Stimulated activated CD4-positive, alpha-beta T cell treated with anti-CD3 and anti-CD28 coated beads, Interleukin-4, amount 100 ng/mL, for 24 hours (primary cell): Measurements from ENCODE around the gene LHPP.
"Not testable (repeated sequence)": the region's sequence is repeated elsewhere in the genome, so short reads cannot be mapped to it uniquely, and the experiment has no call there.

Experiments used
- DNase-seq: peaks from one replicate; pipeline ENCODE4 v3.0.0-alpha.2; 2020

Gene LHPP

GRCh38 chr10:124576526-124577420, 115.2 kb downstream of the LHPP start:
- DNase-seq: no peak

GRCh38 chr10:124577651-124578050, 116.0 kb downstream of the LHPP start:
- no peak for DNase-seq

- no peak for DNase-seq
These were observed 116.8 kb downstream of the LHPP start for GRCh38 chr10:124578231-124579010.

- no peak for DNase-seq
These were observed 117.4 kb downstream of the LHPP start for GRCh38 chr10:124579011-124579399.

- no peak for DNase-seq
These were observed 124.5 kb downstream of the LHPP start for GRCh38 chr10:124586142-124586541.

- DNase-seq: no peak
These were observed 126.2 kb downstream of the LHPP start for GRCh38 chr10:124587811-124588211.

GRCh38 chr10:124588341-124588735, 126.7 kb downstream of the LHPP start:
- not testable (repeated sequence) for DNase-seq

GRCh38 chr10:124588736-124589490, 127.3 kb downstream of the LHPP start:
- DNase-seq: no peak

GRCh38 chr10:124589491-124590041, 127.9 kb downstream of the LHPP start:
- no peak for DNase-seq

GRCh38 chr10:124590216-124591122, 128.8 kb downstream of the LHPP start:
- no peak for DNase-seq

GRCh38 chr10:124591123-124591495, 129.5 kb downstream of the LHPP start:
- DNase-seq: no peak

GRCh38 chr10:124592101-124592500, 130.5 kb downstream of the LHPP start:
- DNase-seq: no peak

- no peak for DNase-seq
These were observed 131.3 kb downstream of the LHPP start for GRCh38 chr10:124592736-124593430.

- no peak for DNase-seq
These were observed 131.9 kb downstream of the LHPP start for GRCh38 chr10:124593431-124593985.

GRCh38 chr10:124594240-124594639, 132.6 kb downstream of the LHPP start:
- no peak for DNase-seq

GRCh38 chr10:124595143-124595883, 133.7 kb downstream of the LHPP start:
- no peak for DNase-seq

- no peak for DNase-seq
These were observed 134.6 kb downstream of the LHPP start for GRCh38 chr10:124596116-124596785.

GRCh38 chr10:124596962-124597845, 135.6 kb downstream of the LHPP start:
- no peak for DNase-seq

GRCh38 chr10:124597846-124598165, 136.2 kb downstream of the LHPP start:
- DNase-seq: no peak
